RWPE2 (cell line): Measurements from ENCODE around the gene DAAM2.

Experiments used
- ATAC-seq: fragments of 200-7000 bp; cut with Tn5 transposase; 3 replicates; pipeline ENCODE4 v1.9.1; 2021; ENCODE audit warnings: low read depth
- DNase-seq: peaks from one replicate; pipeline ENCODE4 v3.0.0-alpha.2; 2020; ENCODE audit warnings: low spot score
- H3K27ac ChIP-seq: fragments of 450-650 bp; 2 replicates; pipeline ENCODE4 v1.5.1; 2017; ENCODE audit warnings: mild to moderate bottlenecking; ENCODE audit not compliant: poor library complexity, severe bottlenecking
- H3K27me3 ChIP-seq: fragments of 250-450 bp; sonication (Bioruptor Pico); 2 replicates; pipeline ENCODE4 v1.5.1; 2021; ENCODE audit warnings: mild to moderate bottlenecking, moderate library complexity; ENCODE audit not compliant: insufficient read depth, poor library complexity, severe bottlenecking
- H3K36me3 ChIP-seq: fragments of 250-450 bp; sonication (Bioruptor Pico); 2 replicates; pipeline ENCODE4 v1.5.1; 2020; ENCODE audit warnings: low read depth, mild to moderate bottlenecking, moderate library complexity
- H3K4me1 ChIP-seq: fragments of 250-450 bp; sonication (Bioruptor Pico); 2 replicates; pipeline ENCODE4 v1.5.1; 2021; ENCODE audit warnings: mild to moderate bottlenecking, moderate library complexity; ENCODE audit not compliant: insufficient read depth, poor library complexity, severe bottlenecking
- H3K4me3 ChIP-seq: fragments of 250-450 bp; sonication (Bioruptor Pico); 2 replicates; pipeline ENCODE4 v1.5.1; 2021; ENCODE audit warnings: mild to moderate bottlenecking, moderate library complexity; ENCODE audit not compliant: severe bottlenecking
- H3K9me3 ChIP-seq: fragments of 250-450 bp; sonication (Bioruptor Pico); 2 replicates; pipeline ENCODE4 v1.5.1; 2021; ENCODE audit warnings: mild to moderate bottlenecking, moderate library complexity; ENCODE audit not compliant: severe bottlenecking
- TF ChIP-seq, protein P1 (sequence below): fragments of 450-650 bp; IDR thresholded peaks from one replicate; pipeline ENCODE4 v1.5.1; 2017; ENCODE audit warnings: mild to moderate bottlenecking, moderate library complexity; ENCODE audit not compliant: poor library complexity, severe bottlenecking

Gene DAAM2

GRCh38 chr6:39806278-39806677, 14.1 kb downstream of the DAAM2 start:
- H3K9me3 ChIP-seq = no peaks in the 10 kb centered on the region
- ATAC-seq = no peak
- TF ChIP-seq, protein P1, sequence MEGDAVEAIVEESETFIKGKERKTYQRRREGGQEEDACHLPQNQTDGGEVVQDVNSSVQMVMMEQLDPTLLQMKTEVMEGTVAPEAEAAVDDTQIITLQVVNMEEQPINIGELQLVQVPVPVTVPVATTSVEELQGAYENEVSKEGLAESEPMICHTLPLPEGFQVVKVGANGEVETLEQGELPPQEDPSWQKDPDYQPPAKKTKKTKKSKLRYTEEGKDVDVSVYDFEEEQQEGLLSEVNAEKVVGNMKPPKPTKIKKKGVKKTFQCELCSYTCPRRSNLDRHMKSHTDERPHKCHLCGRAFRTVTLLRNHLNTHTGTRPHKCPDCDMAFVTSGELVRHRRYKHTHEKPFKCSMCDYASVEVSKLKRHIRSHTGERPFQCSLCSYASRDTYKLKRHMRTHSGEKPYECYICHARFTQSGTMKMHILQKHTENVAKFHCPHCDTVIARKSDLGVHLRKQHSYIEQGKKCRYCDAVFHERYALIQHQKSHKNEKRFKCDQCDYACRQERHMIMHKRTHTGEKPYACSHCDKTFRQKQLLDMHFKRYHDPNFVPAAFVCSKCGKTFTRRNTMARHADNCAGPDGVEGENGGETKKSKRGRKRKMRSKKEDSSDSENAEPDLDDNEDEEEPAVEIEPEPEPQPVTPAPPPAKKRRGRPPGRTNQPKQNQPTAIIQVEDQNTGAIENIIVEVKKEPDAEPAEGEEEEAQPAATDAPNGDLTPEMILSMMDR = no peak
- no peak for DNase-seq
- H3K4me3 ChIP-seq = no peak overlapping the region
- H3K36me3 ChIP-seq = no peaks in the 10 kb centered on the region
- H3K27me3 ChIP-seq = peaks cover 21% of the 10 kb centered on the region
- no peaks in the 10 kb centered on the region for H3K4me1 ChIP-seq
- no peak overlapping the region for H3K27ac ChIP-seq

DNA sequence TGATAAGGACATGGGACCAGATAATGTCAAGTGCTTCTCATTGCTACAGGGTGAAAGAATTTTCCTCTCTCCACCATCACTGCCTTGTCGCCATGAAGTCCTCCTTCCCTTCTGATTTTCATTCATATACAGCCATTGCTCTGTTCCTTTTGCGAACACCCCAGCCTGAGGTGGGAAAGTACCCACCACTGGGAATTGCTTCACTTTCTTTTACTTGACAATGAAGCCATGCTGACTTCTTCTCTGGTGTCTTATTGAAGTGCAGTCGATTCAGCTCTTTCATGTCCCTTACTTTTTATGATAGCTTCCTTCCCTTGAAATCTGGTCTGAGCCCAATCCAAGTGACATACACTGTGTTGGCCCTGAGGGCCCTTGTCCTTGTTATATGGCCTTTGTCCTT, 16.2 kb downstream of the DAAM2 start:
- no peaks in the 10 kb centered on the region for H3K9me3 ChIP-seq
- peaks cover 5% of the 10 kb centered on the region for H3K27me3 ChIP-seq
- H3K27ac ChIP-seq = no peak overlapping the region
- no peaks in the 10 kb centered on the region for H3K4me1 ChIP-seq
- no peaks in the 10 kb centered on the region for H3K36me3 ChIP-seq
- DNase-seq = no peak
- TF ChIP-seq, protein P1 = no peak
- H3K4me3 ChIP-seq = no peak overlapping the region
- no peak for ATAC-seq

DNA sequence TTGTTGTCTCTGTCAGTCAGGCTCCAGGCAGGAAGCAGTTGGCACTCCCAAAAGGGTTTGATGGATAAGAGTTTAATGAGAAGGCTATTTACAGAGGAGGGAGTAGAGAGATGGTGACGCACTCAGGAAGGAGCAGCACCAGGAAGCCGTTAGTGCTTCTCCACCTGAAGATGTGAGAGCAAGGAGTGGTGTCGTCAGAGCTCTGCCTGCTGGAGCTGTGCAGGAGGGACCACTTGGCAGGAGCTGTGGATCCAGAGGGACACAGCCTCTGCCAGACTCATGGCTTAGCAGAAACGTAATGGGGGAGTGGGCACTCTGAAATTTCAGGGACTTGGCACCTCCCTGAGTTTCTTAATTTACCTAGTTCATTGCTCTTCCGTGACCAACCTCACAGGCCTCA, 16.8 kb downstream of the DAAM2 start:
- ATAC-seq (no peak), DNase-seq (no peak)
- Histone ChIP-seq H3K4me3 (no peak overlapping the region), H3K36me3 (no peaks in the 10 kb centered on the region), H3K4me1 (no peaks in the 10 kb centered on the region), H3K27ac (no peak overlapping the region), H3K27me3 (peaks cover 5% of the 10 kb centered on the region), H3K9me3 (no peaks in the 10 kb centered on the region)
- TF ChIP-seq, protein P1 = no peak

DNA sequence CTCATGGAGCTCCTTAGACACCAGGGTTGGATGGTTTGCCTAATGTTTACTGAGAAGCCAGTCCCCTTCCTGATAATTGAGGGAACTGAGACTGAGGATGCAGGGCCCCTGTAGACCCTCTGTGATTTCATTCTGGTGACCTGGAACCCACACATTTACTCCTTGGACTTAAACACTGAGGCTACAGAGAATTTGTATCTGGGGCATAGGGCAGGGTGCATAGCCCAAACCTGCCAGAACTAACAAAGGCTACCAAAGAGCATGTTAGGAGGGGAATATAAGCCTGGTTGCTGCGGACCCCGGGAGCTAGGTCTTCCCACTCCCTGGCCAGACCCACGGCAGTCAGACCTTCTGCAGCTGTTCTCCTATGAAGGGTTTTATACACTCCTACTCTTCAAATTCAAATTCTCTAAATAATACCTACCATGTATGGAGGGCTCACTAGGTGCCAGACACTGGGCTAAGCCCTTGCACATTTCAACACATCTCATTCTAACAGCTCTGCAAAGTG, 19.7 kb downstream of the DAAM2 start:
- H3K36me3 ChIP-seq = no peaks in the 10 kb centered on the region
- TF ChIP-seq, protein P1 = no peak

GRCh38 chr6:39812496-39812852, 20.3 kb downstream of the DAAM2 start:
- Histone ChIP-seq H3K27ac (no peak overlapping the region), H3K36me3 (no peaks in the 10 kb centered on the region), H3K27me3 (no peaks in the 10 kb centered on the region), H3K4me1 (no peaks in the 10 kb centered on the region), H3K9me3 (no peaks in the 10 kb centered on the region), H3K4me3 (no peak overlapping the region)
- DNase-seq = no peak
- TF ChIP-seq, protein P1 = no peak
- no peak for ATAC-seq

More for the DNA sequence above, 19.7 kb downstream of the DAAM2 start:
- H3K27me3 ChIP-seq = no peaks in the 10 kb centered on the region
- DNase-seq = no peak
- ATAC-seq = no peak
- no peaks in the 10 kb centered on the region for H3K4me1 ChIP-seq
- H3K4me3 ChIP-seq = no peak overlapping the region
- H3K9me3 ChIP-seq = no peaks in the 10 kb centered on the region
- H3K27ac ChIP-seq = no peak overlapping the region
